ENCODE data around the gene PPARG.
"Not testable (repeated sequence)": the region's sequence is repeated elsewhere in the genome, so short reads cannot be mapped to it uniquely, and the experiment has no call there.

The PPARG gene

GRCh38 chr3:12258911-12259310 is 30.0 kb upstream of the PPARG start:
- Histone ChIP-seq H3K4me1 (ENCODE audit: control insufficient read depth in 5 of 5, insufficient read depth in 5 of 5, low read length in 5 of 5) (peaks cover 0 to 1% (median 0%) of the 10 kb centered on the region in 5 donors), H3K9ac (ENCODE audit: low read length in 5 of 5) (no peak overlapping the region), H3K4me3 (ENCODE audit: low read depth in 1 of 5, low read length in 5 of 5) (no peak overlapping the region), H3K9me3 (ENCODE audit: control insufficient read depth in 5 of 5, low read length in 5 of 5) (no peaks in the 10 kb centered on the region), H3K27ac (ENCODE audit: low read depth, low read length) (no peak overlapping the region), H3K27me3 (ENCODE audit: control insufficient read depth in 5 of 5, insufficient read depth in 4 of 5, low read length in 5 of 5) (no peaks in the 10 kb centered on the region), H3K36me3 (ENCODE audit: control insufficient read depth in 5 of 5, insufficient read depth in 5 of 5, low read length in 5 of 5) (no peaks in the 10 kb centered on the region)

- not testable (repeated sequence) for H3K9me3 ChIP-seq (ENCODE audit: control insufficient read depth in 5 of 5, low read length in 5 of 5); H3K27me3 ChIP-seq (ENCODE audit: control insufficient read depth in 5 of 5, insufficient read depth in 4 of 5, low read length in 5 of 5); H3K9ac ChIP-seq (ENCODE audit: low read length in 5 of 5); H3K27ac ChIP-seq (ENCODE audit: low read depth, low read length); H3K36me3 ChIP-seq (ENCODE audit: control insufficient read depth in 5 of 5, insufficient read depth in 5 of 5, low read length in 5 of 5); H3K4me3 ChIP-seq (ENCODE audit: low read depth in 1 of 5, low read length in 5 of 5)
- H3K4me1 ChIP-seq (ENCODE audit: control insufficient read depth in 5 of 5, insufficient read depth in 5 of 5, low read length in 5 of 5) = peaks cover 1 to 25% (median 20%) of the 10 kb centered on the region in 5 donors
These were observed 26.7 kb upstream of the PPARG start for GRCh38 chr3:12262173-12262572.

- no peaks in the 10 kb centered on the region for H3K9me3 ChIP-seq (ENCODE audit: control insufficient read depth in 5 of 5, low read length in 5 of 5)
- peaks cover 1 to 38% (median 29%) of the 10 kb centered on the region in 5 donors for H3K4me1 ChIP-seq (ENCODE audit: control insufficient read depth in 5 of 5, insufficient read depth in 5 of 5, low read length in 5 of 5)
- H3K36me3 ChIP-seq (ENCODE audit: control insufficient read depth in 5 of 5, insufficient read depth in 5 of 5, low read length in 5 of 5) = no peaks in the 10 kb centered on the region
- peak overlapping the region in 1 of 5 donors; percentile 11 for H3K9ac ChIP-seq (ENCODE audit: low read length in 5 of 5)
- no peak overlapping the region for H3K4me3 ChIP-seq (ENCODE audit: low read depth in 1 of 5, low read length in 5 of 5)
- peak overlapping the region; percentile 89 for H3K27ac ChIP-seq (ENCODE audit: low read depth, low read length)
- no peaks in the 10 kb centered on the region for H3K27me3 ChIP-seq (ENCODE audit: control insufficient read depth in 5 of 5, insufficient read depth in 4 of 5, low read length in 5 of 5)
These were observed 23.4 kb upstream of the PPARG start for GRCh38 chr3:12265508-12265907.

GRCh38 chr3:12266038-12266437 is 22.8 kb upstream of the PPARG start:
- Histone ChIP-seq H3K27ac (ENCODE audit: low read depth, low read length) (peak overlapping the region; percentile 89), H3K36me3 (ENCODE audit: control insufficient read depth in 5 of 5, insufficient read depth in 5 of 5, low read length in 5 of 5) (no peaks in the 10 kb centered on the region), H3K4me1 (ENCODE audit: control insufficient read depth in 5 of 5, insufficient read depth in 5 of 5, low read length in 5 of 5) (peaks cover 1 to 39% (median 29%) of the 10 kb centered on the region in 5 donors)

GRCh38 chr3:12267376-12268030 is 21.4 kb upstream of the PPARG start:
- H3K9me3 ChIP-seq (ENCODE audit: control insufficient read depth in 5 of 5, low read length in 5 of 5) = no peaks in the 10 kb centered on the region
- no peaks in the 10 kb centered on the region for H3K36me3 ChIP-seq (ENCODE audit: control insufficient read depth in 5 of 5, insufficient read depth in 5 of 5, low read length in 5 of 5)
- peak overlapping the region; percentile 89 for H3K27ac ChIP-seq (ENCODE audit: low read depth, low read length)
- peaks cover 1 to 39% (median 29%) of the 10 kb centered on the region in 5 donors for H3K4me1 ChIP-seq (ENCODE audit: control insufficient read depth in 5 of 5, insufficient read depth in 5 of 5, low read length in 5 of 5)
- peak overlapping the region in 3 of 5 donors; percentile 12 to 53 (median 38) for H3K9ac ChIP-seq (ENCODE audit: low read length in 5 of 5)
- no peaks in the 10 kb centered on the region for H3K27me3 ChIP-seq (ENCODE audit: control insufficient read depth in 5 of 5, insufficient read depth in 4 of 5, low read length in 5 of 5)
- peak overlapping the region in 3 of 5 donors; percentile 9 to 34 (median 13) for H3K4me3 ChIP-seq (ENCODE audit: low read depth in 1 of 5, low read length in 5 of 5)

More at GRCh38 chr3:12266038-12266437, 22.8 kb upstream of the PPARG start:
- Histone ChIP-seq H3K9ac (ENCODE audit: low read length in 5 of 5) (peak overlapping the region in 1 of 5 donors; percentile 52), H3K9me3 (ENCODE audit: control insufficient read depth in 5 of 5, low read length in 5 of 5) (no peaks in the 10 kb centered on the region), H3K4me3 (ENCODE audit: low read depth in 1 of 5, low read length in 5 of 5) (no peak overlapping the region), H3K27me3 (ENCODE audit: control insufficient read depth in 5 of 5, insufficient read depth in 4 of 5, low read length in 5 of 5) (no peaks in the 10 kb centered on the region)

- H3K4me1 ChIP-seq (ENCODE audit: control insufficient read depth in 5 of 5, insufficient read depth in 5 of 5, low read length in 5 of 5) = peaks cover 1 to 39% (median 29%) of the 10 kb centered on the region in 5 donors
- no peaks in the 10 kb centered on the region for H3K36me3 ChIP-seq (ENCODE audit: control insufficient read depth in 5 of 5, insufficient read depth in 5 of 5, low read length in 5 of 5)
- H3K27me3 ChIP-seq (ENCODE audit: control insufficient read depth in 5 of 5, insufficient read depth in 4 of 5, low read length in 5 of 5) = no peaks in the 10 kb centered on the region
- H3K4me3 ChIP-seq (ENCODE audit: low read depth in 1 of 5, low read length in 5 of 5) = peak overlapping the region in 2 of 5 donors; percentile 9 to 34
- no peaks in the 10 kb centered on the region for H3K9me3 ChIP-seq (ENCODE audit: control insufficient read depth in 5 of 5, low read length in 5 of 5)
- peak overlapping the region; percentile 89 for H3K27ac ChIP-seq (ENCODE audit: low read depth, low read length)
- peak overlapping the region in 1 of 5 donors; percentile 51 for H3K9ac ChIP-seq (ENCODE audit: low read length in 5 of 5)
These were observed 20.7 kb upstream of the PPARG start for GRCh38 chr3:12268049-12268735.

- H3K27ac ChIP-seq (ENCODE audit: low read depth, low read length) = no peak overlapping the region
- no peaks in the 10 kb centered on the region for H3K36me3 ChIP-seq (ENCODE audit: control insufficient read depth in 5 of 5, insufficient read depth in 5 of 5, low read length in 5 of 5)
- H3K4me1 ChIP-seq (ENCODE audit: control insufficient read depth in 5 of 5, insufficient read depth in 5 of 5, low read length in 5 of 5) = peaks cover 1 to 26% (median 18%) of the 10 kb centered on the region in 5 donors
- no peaks in the 10 kb centered on the region for H3K27me3 ChIP-seq (ENCODE audit: control insufficient read depth in 5 of 5, insufficient read depth in 4 of 5, low read length in 5 of 5)
- no peaks in the 10 kb centered on the region for H3K9me3 ChIP-seq (ENCODE audit: control insufficient read depth in 5 of 5, low read length in 5 of 5)
- no peak overlapping the region for H3K9ac ChIP-seq (ENCODE audit: low read length in 5 of 5)
- H3K4me3 ChIP-seq (ENCODE audit: low read depth in 1 of 5, low read length in 5 of 5) = no peak overlapping the region
These were observed 17.9 kb upstream of the PPARG start for GRCh38 chr3:12270976-12271375.

- Histone ChIP-seq H3K36me3 (ENCODE audit: control insufficient read depth in 5 of 5, insufficient read depth in 5 of 5, low read length in 5 of 5) (no peaks in the 10 kb centered on the region), H3K27ac (ENCODE audit: low read depth, low read length) (no peak overlapping the region), H3K9ac (ENCODE audit: low read length in 5 of 5) (no peak overlapping the region), H3K4me1 (ENCODE audit: control insufficient read depth in 5 of 5, insufficient read depth in 5 of 5, low read length in 5 of 5) (peaks cover 0 to 10% (median 4%) of the 10 kb centered on the region in 5 donors), H3K9me3 (ENCODE audit: control insufficient read depth in 5 of 5, low read length in 5 of 5) (no peaks in the 10 kb centered on the region), H3K27me3 (ENCODE audit: control insufficient read depth in 5 of 5, insufficient read depth in 4 of 5, low read length in 5 of 5) (no peaks in the 10 kb centered on the region), H3K4me3 (ENCODE audit: low read depth in 1 of 5, low read length in 5 of 5) (no peak overlapping the region)
These were observed 15.7 kb upstream of the PPARG start for GRCh38 chr3:12273045-12273695.

GRCh38 chr3:12275974-12276650 is 12.8 kb upstream of the PPARG start:
- H3K27ac ChIP-seq (ENCODE audit: low read depth, low read length) = no peak overlapping the region
- H3K4me1 ChIP-seq (ENCODE audit: control insufficient read depth in 5 of 5, insufficient read depth in 5 of 5, low read length in 5 of 5) = peaks cover 0 to 12% (median 4%) of the 10 kb centered on the region in 5 donors
- no peak overlapping the region for H3K4me3 ChIP-seq (ENCODE audit: low read depth in 1 of 5, low read length in 5 of 5)
- no peak overlapping the region for H3K9ac ChIP-seq (ENCODE audit: low read length in 5 of 5)
- no peaks in the 10 kb centered on the region for H3K9me3 ChIP-seq (ENCODE audit: control insufficient read depth in 5 of 5, low read length in 5 of 5)
- H3K36me3 ChIP-seq (ENCODE audit: control insufficient read depth in 5 of 5, insufficient read depth in 5 of 5, low read length in 5 of 5) = no peaks in the 10 kb centered on the region
- H3K27me3 ChIP-seq (ENCODE audit: control insufficient read depth in 5 of 5, insufficient read depth in 4 of 5, low read length in 5 of 5) = no peaks in the 10 kb centered on the region
